ENCODE data around the gene FAM200B.

DNA sequence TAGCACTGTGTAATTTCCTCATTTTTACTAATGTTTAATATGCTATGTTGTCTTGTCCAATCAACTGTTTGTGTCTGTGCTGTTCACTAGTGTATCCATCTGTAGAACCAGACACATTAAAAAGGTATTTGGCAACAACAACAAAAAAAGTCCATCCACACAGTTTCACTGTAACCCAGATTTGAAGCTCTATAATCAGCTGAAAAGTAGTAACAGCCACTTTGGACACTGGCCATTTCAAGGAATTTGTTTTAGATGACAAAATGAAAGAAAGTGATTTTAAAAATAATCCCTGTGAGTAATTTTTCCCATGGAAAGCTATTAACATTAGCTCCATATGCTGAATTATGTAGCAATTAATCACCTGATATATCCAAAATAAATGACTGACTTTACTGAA lies 24.3 kb upstream of the FAM200B start:
- TF ChIP-seq, protein P1, sequence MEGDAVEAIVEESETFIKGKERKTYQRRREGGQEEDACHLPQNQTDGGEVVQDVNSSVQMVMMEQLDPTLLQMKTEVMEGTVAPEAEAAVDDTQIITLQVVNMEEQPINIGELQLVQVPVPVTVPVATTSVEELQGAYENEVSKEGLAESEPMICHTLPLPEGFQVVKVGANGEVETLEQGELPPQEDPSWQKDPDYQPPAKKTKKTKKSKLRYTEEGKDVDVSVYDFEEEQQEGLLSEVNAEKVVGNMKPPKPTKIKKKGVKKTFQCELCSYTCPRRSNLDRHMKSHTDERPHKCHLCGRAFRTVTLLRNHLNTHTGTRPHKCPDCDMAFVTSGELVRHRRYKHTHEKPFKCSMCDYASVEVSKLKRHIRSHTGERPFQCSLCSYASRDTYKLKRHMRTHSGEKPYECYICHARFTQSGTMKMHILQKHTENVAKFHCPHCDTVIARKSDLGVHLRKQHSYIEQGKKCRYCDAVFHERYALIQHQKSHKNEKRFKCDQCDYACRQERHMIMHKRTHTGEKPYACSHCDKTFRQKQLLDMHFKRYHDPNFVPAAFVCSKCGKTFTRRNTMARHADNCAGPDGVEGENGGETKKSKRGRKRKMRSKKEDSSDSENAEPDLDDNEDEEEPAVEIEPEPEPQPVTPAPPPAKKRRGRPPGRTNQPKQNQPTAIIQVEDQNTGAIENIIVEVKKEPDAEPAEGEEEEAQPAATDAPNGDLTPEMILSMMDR (IDR thresholded peaks at IDR 0.05; ENCODE audit: poor library complexity): no peak
- TF ChIP-seq EZH2 (IDR thresholded peaks at IDR 0.05; ENCODE audit: borderline replicate concordance): no peak

All from hepatocyte (in vitro differentiated cells).